H1 (cell line): ENCODE results near the gene ITPR3. TPM values are rescaled to one million over a fixed set of nuclear protein-coding genes. Genes with fewer than 3 reads are reported as not detected.
A peak's percentile ranks its signal among the peaks of the same experiment; 100 is the strongest.

Source experiments
- RAD21 ChIP-seq, 2 experiments: IDR thresholded peaks in 1 of 2; conservative IDR thresholded peaks in 1 of 2; 2 replicates each; pipeline ENCODE4 v1.6.1; 2011; ENCODE audit warnings: low read depth in 2 of 2, low read length in 2 of 2, improper control_type of control experiment in 1 of 2, inconsistent platforms in 1 of 2, mild to moderate bottlenecking in 1 of 2, moderate library complexity in 1 of 2
- TAF1 ChIP-seq: IDR thresholded peaks from 2 replicates; pipeline ENCODE4 v1.6.1; 2011; ENCODE audit warnings: mild to moderate bottlenecking, low read depth, low read length
- polyA plus RNA-seq, 7 experiments: library from polyadenylated mRNA; depleted of rRNA in 3 of 7; stranded (reverse) in 5 of 7; unstranded in 2 of 7; fragments of >200 nt in 5 of 7; fragments of 200-250 nt in 2 of 7; gene quantifications; 1 replicate in 5 of 7; 2 replicates in 1 of 7; 4 replicates in 1 of 7; pipeline versions ENCODE4 v1.2.1 to v1.2.3, GENCODE V29; 2011 to 2013; ENCODE audit warnings: missing spikeins in 2 of 7, mixed read lengths in 2 of 7
- total RNA-seq: library from RNA; stranded (reverse); fragmentation: NEBNext Ultra II Directional; extraction: Animal tissue kit (Norgen Biotek cat#: 25700); gene quantifications from 2 replicates; pipeline ENCODE4 v1.2.1, GENCODE V29; 2021

ITPR3 gene
- total and polyA plus RNA-seq, 2 of the 8 experiments (the other 6 are each of a cell fraction or from before 2014, with no cell fraction given): 29.1 to 45.7 TPM

GRCh38 chr6:33590531-33591198 is 30.5 kb upstream of the ITPR3 start (continued):
- TF ChIP-seq RAD21 (IDR thresholded peaks at IDR 0.05 in 1 of 2, conservative IDR thresholded peaks at IDR 0.05 in 1 of 2; ENCODE audit: low read depth in 2 of 2, low read length in 2 of 2): peak; percentile 4 to 18; a peak in 1 of 4 replicates
- no peak for TF ChIP-seq TAF1
- TF ChIP-seq, all 59 proteins: peak for 2
